HFF-Myc (cell line): ENCODE results near the gene PLEKHD1.

Source experiments
- DNase-seq: peaks from one replicate; pipeline ENCODE4 v3.0.0-alpha.2; 2011; ENCODE audit warnings: low read depth; ENCODE audit errors: extremely low read depth
- H3K4me3 ChIP-seq: replicated peaks from 2 replicates; pipeline ENCODE4 v1.5.1; 2011; ENCODE audit warnings: low read depth, mild to moderate bottlenecking, control low read depth, low read length
- CTCF ChIP-seq: IDR thresholded peaks from 2 replicates; pipeline ENCODE4 v1.5.1; 2012; ENCODE audit warnings: mild to moderate bottlenecking, low read depth, low read length, control low read depth; ENCODE audit errors: missing control alignments

PLEKHD1 gene

DNA sequence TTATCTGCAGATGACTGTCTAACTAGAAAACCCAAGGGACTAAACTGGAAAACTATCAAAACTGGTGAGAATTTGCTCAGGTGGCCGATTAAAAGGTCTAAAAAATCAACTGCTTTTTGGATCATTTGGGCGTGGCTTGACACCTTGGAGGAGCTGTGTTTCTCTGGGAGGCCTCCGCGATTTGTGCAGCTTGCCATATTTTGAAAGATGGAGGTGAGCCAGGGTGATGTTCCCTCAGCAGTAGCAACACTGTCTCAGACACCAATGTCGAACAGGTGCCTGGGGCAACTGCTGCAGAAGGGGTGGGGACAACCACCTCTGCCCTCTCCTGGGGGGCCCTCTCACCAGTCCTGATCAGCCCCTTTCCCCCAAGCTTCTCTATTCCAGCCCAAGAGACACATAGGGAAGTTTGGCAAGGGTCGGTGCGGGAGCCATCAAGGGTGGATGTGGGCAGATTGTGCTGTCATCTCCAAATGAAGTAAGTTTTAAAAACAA lies 86.4 kb downstream of the PLEKHD1 start:
- H3K4me3 ChIP-seq = no peak overlapping the region
- no peak for DNase-seq
- no peak for TF ChIP-seq CTCF

DNA sequence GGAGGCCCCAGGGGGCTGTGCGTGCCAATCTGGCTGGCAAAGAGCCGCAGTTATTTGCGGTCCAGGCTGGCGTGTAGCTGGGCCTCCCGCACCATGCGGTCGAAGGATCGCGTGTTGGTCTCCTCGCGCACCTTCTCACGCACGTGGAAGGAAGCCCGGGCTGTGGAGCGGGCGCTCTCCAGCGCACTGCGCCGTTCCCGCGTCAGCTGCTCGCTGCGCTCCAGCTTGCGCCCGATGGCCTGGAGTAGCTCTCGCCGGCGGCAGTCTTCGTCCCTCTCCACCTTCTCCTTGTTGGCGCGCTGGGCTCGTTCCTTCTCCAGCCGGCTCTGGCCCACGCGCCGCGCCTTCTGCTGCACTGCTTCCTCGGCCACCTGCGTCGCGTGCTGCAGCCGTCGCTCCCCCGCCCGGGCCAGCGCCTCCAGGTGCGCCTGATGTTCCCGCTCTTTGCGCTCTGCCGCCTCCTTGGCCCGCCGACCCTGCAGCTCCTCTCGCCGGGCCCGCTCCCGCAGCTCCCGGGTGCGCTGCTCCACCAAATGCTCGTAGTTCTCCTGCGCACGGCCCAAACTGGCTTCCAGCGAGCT lies 87.0 kb downstream of the PLEKHD1 start:
- no peak for TF ChIP-seq CTCF
- H3K4me3 ChIP-seq = no peak overlapping the region
- no peak for DNase-seq

- no peak for DNase-seq
- no peak for TF ChIP-seq CTCF
- H3K4me3 ChIP-seq = no peak overlapping the region
Measured at GRCh38 chr14:69572030-69572840, 87.7 kb downstream of the PLEKHD1 start.

- DNase-seq = no peak
- H3K4me3 ChIP-seq = no peak overlapping the region
- no peak for TF ChIP-seq CTCF
Measured at GRCh38 chr14:69572841-69573135, 88.3 kb downstream of the PLEKHD1 start.

DNA sequence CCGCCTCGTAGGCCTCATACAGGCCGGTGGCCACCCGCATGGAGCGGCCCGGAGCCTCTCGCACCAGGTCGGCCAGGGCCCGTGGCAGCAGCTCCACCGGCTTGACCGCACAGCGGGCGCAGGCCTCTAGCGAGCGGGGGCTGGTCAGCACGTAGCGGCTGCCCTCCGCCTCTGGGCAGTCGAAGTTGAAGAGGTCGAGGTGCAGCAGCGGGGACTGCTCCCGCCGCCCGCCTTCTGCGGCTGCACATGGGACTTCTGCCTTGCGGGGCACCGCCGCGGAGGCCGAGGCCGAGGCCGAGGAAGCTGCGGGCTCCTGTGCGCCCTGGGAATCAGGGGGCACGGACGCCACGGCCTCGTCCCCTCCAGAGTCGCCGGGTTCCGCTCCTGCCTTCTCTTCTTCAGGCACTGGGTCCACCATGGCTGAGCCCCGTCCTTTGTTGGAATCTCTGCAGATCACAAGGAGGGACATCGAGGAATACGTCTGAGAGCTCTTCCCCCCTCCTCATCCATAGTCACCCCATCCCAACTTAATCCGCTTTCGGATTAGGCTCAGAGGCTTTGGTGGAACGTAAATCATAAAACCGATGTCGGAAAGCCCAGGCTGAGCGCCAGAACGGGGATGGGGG lies 88.8 kb downstream of the PLEKHD1 start:
- no peak for TF ChIP-seq CTCF
- no peak for DNase-seq

DNA sequence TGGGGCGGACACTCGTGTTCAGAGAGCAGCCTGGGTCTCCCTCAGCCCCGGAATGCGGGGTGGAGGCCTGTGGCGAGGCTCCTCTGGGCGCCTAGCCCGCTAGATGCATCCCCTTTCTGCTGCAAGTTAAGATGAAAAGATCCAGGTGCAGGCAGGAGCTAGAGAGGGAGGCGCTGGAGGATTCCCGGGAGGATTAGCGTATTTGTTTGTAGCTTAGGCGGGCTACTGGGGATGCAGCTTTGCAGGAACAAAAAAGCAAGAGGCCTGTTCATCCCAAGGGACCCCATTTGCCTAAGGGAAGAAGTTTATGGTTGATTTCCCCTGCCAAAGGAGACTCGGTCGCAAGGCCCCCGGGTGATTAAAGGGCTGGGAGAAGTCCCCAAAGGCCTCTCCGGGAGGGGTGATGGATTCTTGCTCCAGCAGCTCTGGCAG lies 89.3 kb downstream of the PLEKHD1 start:
- TF ChIP-seq CTCF = no peak
- no peak for DNase-seq
- H3K4me3 ChIP-seq = no peak overlapping the region

More for the DNA sequence above, 88.8 kb downstream of the PLEKHD1 start:
- H3K4me3 ChIP-seq = no peak overlapping the region
